GM15510 (cell line): Measurements from ENCODE around the gene ARL3.

Experiments used
- POLR2A ChIP-seq: IDR thresholded peaks from 3 replicates; pipeline ENCODE4 v1.6.1; 2011; ENCODE audit warnings: borderline replicate concordance; ENCODE audit not compliant: insufficient read length; ENCODE audit errors: extremely low read depth

Gene ARL3

DNA sequence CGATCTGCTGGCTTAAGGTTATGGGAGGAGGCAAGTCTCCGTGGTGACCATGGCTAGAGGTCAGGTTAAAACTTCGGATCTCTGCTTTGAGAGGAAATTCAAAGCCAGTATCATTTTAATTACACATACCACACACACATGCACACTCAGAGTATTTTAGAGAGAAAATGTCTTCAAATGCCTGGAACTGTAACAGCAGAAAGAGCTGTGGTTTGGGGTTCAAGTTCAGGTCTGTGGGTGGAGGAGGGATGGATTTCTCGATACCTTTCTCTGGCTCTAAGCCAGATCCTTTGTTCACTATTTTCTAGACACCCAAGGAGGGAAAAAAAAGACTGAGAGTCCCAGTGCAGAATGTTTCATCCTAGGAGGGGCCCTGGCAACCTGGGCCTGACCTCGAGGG is 32.5 kb downstream of the ARL3 start:
- no peak for TF ChIP-seq POLR2A

- TF ChIP-seq POLR2A = no peak
These were observed 34.6 kb downstream of the ARL3 start for GRCh38 chr10:102679596-102679995.

GRCh38 chr10:102678842-102679289 is 35.3 kb downstream of the ARL3 start:
- no peak for TF ChIP-seq POLR2A

DNA sequence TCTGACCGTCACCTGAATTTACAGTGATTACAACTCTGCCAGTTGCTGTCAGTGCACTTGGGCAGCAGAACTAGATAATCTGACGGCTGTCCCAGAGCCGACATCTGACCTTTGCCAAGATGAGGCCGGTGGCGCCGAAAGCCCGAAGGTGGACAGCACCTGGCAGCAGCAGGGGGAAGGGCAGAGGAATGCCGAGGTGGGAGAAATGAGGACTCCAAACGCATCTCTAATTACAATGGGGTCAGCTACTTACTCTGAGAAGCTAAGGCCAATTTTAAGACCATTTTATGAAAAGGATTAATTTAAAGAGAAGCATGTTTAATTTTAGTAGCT is 36.2 kb downstream of the ARL3 start:
- TF ChIP-seq POLR2A = no peak

DNA sequence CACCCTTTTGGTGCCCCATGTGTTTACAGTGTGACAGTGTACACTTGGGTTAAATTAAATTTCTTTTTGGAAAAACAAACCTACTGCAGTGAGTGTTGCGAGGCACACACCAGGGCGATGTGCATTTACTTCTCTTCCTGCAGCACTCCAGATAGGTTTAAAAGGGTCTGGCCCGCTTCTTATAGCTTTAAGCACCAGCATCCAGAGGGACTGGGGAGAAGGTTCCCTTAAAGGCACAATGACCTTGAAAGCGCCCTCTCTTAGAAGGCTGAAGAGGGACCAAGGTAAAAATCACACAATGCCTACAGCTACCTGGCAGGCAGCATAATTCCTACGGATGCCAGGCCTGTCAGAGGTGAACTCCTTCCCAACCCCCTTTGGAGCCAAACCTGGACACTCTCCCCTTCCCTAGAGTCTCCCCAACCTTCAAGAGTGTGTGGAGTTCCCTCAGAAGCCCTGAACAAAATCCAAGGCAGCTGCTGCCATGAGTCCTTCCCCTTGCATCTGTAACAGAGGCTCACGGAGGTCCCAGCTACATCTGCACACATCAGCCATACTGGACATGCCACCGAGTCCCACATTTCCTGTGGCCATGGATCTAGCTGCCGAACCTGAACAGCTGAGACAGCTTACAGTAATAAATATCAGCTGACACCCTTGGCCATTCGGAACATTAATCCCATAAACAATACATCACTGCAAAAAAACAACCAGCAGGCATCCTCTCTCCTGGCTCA is 36.7 kb downstream of the ARL3 start:
- no peak for TF ChIP-seq POLR2A

DNA sequence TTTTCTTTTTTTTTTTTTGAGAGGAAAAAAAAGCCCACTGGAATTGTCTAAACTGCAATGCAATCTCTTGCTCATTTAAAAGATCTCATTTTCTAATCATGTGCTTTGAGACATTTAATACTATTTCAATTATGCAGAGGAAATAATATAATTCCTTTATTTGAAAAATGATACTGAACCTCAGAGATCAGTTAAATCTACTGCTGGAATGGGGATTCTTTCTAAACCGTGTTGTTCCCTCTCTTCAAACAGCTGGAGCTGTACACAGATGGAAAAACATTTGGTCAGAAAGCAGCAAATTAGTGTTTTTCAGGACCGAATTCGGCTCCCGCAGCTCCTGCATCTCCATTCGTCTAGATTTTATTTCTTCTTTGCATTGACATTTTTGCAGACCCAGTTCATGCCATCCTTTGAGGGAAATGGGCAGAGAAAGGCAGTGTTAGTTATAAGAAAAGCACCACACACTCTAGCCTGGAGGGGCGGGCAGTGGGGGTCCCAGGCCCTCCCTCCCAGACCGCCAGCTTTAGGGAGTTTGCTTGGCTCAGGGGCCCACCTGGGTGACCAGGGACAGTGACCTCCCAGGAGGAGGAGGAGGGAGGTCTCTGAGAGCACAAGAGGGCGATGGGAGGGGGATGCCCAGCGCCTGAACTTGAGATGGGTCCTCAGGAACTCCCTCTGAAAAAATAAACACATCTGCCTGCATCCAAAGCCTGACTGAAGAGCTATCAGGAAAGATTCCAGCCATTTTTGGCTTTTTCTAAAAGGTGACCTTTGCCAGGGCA is 37.5 kb downstream of the ARL3 start:
- no peak for TF ChIP-seq POLR2A

DNA sequence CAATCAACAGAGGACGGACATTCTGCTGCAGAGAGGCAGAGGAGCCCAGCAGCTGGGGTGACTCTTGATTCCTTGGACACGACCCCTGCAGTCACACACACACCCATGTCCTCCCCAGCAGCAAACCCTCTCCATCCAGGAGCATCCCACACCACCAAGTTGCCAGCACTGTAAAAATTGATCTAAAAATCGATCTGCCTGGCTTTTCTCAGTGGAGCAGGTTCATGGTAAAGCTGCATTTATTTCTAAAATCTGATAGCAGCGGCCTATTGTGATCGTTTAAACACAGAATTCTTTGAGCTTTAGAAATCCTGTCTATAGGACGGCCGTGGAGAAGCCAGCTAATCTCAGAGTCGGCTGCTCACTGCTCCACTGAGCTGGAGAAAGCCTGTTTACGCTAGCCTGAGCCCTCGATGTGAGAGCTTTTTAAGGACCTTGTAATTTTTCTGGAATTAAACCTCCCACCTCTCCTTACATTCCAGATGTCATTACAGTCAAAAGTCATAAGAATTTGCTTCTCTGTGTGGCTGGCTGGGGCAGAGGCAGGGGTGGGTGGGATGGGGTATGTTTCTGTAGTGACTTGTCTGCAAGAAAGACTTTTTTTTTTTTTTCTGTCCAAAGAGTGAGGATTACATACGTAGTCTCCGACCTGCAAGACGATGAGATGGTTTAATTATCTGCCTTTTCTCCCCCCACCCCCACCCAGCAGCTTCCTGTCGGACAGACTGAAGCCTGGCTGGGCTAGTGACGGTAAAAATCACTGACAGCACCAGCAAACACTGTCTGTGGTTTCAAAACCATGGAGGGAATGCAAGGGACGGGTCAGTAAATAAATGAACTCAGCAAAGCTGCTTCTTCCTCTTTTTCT is 38.3 kb downstream of the ARL3 start:
- no peak for TF ChIP-seq POLR2A

DNA sequence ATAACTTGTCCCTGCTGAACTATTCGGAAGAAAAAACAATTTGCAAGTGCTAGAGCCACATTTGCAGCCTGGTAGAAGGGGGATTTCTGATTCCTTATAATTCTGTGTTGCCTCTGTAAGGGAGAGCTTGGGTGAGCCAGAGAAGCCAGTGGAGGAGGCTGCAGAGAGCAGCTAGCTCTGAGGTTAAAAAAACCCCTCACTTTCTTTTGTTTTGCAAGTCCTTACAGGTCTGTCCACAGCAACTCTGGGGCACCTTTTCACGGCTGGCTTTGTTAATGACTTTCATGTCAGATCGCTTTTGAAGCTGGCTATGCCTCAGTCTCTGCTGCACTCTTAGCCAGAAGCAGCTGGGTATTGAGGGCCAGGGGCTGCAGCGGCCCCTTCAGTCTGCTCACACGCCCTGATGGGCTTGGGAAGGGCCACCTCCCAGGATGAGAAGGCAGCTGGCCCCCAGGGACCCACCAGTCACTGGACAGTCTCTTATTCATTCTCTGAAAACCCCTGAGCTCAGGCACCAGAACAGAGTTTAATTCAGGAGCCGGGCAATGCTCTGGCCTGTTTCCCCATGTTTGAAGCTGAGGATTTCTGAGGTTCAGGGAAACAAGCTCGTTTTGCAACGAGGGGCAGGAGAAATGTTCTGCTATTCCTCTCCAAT is 39.1 kb downstream of the ARL3 start:
- no peak for TF ChIP-seq POLR2A

GRCh38 chr10:102674566-102674965 is 39.6 kb downstream of the ARL3 start:
- TF ChIP-seq POLR2A = no peak

- TF ChIP-seq POLR2A = no peak
These were observed 40.2 kb downstream of the ARL3 start for GRCh38 chr10:102673819-102674511.

DNA sequence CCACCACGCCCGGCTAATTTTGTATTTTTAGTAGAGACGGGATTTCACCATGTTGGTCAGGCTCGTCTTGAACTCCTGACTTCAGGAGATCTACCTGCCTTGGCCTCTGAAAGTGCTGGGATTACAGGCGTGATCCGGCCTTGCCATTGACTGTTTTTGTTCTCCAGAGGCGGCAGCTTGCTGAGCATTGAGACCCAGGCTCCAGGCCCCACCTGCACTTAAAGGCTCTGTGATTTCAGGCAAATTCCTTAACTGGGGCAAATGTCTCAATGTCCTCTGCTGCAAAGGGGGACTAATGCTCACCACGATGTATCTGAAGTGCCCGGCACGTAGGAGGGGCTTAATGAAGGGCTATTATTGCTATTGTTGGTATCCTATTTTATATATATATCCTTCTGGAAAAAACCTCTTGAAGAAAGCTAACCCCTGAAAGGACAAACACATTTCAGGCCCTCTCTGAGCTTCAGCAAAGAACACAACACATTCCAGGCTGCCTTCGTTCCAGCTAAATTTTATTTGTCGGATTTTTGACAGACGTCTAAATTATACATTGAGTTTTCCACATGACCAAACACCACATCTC is 40.9 kb downstream of the ARL3 start:
- no peak for TF ChIP-seq POLR2A

GRCh38 chr10:102670871-102671434 is 43.2 kb downstream of the ARL3 start:
- no peak for TF ChIP-seq POLR2A

GRCh38 chr10:102670065-102670670 is 44.0 kb downstream of the ARL3 start:
- no peak for TF ChIP-seq POLR2A
